Measurements from ENCODE around the gene SP2.

DNA sequence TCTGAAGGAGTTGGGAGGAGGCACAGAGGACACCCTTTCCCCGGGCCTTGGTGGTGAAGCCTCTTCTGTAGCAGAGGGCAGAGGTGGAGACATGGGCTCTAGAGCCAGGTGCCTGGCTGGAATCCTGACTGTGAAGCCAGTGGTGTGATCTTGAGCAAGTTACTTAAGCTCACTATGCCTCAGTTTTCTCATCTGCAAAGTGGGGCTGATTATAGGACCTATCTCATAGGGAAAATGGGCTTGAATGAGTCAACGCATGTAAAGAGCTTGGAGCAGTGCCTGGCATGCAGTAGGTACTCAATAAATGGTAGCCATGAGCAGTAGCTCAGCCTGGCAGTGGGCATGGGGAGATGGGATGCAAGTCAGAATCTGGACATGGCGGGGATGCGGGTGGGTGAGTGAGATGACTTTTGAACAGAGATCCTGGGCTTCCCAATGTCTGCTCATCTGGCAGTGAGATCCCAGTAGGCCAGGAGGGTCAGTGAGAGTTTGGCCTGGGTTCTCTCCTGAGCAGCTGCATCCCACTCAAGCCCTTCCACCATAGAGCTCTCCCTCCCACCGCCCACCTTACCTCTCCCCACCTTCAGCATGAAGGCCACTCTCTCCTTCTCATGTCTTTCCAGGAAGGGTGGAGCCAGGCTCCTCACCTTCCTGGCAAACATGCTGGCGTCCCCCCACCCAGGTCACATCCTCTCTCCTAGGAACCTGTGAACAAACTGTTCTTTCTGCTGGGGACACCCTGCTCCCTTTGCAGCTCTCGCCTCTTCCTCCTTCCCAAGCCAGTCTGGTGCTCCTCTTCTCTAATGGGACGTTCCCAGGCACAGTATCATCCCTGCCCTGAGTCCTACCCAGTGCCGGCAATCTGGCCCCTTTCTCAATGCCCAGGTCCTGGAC, 13.1 kb upstream of the SP2 start:
- TF ChIP-seq, protein P1, sequence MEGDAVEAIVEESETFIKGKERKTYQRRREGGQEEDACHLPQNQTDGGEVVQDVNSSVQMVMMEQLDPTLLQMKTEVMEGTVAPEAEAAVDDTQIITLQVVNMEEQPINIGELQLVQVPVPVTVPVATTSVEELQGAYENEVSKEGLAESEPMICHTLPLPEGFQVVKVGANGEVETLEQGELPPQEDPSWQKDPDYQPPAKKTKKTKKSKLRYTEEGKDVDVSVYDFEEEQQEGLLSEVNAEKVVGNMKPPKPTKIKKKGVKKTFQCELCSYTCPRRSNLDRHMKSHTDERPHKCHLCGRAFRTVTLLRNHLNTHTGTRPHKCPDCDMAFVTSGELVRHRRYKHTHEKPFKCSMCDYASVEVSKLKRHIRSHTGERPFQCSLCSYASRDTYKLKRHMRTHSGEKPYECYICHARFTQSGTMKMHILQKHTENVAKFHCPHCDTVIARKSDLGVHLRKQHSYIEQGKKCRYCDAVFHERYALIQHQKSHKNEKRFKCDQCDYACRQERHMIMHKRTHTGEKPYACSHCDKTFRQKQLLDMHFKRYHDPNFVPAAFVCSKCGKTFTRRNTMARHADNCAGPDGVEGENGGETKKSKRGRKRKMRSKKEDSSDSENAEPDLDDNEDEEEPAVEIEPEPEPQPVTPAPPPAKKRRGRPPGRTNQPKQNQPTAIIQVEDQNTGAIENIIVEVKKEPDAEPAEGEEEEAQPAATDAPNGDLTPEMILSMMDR (conservative IDR thresholded peaks at IDR 0.05; ENCODE audit: low read length) = no peak
- no peak for TF ChIP-seq EZH2phosphoT487 (IDR thresholded peaks at IDR 0.05; ENCODE audit: borderline replicate concordance, low read depth, low read length)
